Measurements from ENCODE around the gene QSOX1.

Gene QSOX1

GRCh38 chr1:180136331-180136967 lies 18.2 kb upstream of the QSOX1 start:
- DNase-seq (ENCODE audit: low read depth in 2 of 2): peak in 1 of 2 donors; percentile 30
- H3K4me3 ChIP-seq (replicated peaks in 1 of 2; ENCODE audit: low read depth in 2 of 2, low read length in 2 of 2): no peak overlapping the region
- TF ChIP-seq, protein P1, sequence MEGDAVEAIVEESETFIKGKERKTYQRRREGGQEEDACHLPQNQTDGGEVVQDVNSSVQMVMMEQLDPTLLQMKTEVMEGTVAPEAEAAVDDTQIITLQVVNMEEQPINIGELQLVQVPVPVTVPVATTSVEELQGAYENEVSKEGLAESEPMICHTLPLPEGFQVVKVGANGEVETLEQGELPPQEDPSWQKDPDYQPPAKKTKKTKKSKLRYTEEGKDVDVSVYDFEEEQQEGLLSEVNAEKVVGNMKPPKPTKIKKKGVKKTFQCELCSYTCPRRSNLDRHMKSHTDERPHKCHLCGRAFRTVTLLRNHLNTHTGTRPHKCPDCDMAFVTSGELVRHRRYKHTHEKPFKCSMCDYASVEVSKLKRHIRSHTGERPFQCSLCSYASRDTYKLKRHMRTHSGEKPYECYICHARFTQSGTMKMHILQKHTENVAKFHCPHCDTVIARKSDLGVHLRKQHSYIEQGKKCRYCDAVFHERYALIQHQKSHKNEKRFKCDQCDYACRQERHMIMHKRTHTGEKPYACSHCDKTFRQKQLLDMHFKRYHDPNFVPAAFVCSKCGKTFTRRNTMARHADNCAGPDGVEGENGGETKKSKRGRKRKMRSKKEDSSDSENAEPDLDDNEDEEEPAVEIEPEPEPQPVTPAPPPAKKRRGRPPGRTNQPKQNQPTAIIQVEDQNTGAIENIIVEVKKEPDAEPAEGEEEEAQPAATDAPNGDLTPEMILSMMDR (IDR thresholded peaks at IDR 0.05; ENCODE audit: low read depth, low read length): no peak

GRCh38 chr1:180136968-180137356 lies 17.7 kb upstream of the QSOX1 start:
- no peak for DNase-seq (ENCODE audit: low read depth in 2 of 2)

DNA sequence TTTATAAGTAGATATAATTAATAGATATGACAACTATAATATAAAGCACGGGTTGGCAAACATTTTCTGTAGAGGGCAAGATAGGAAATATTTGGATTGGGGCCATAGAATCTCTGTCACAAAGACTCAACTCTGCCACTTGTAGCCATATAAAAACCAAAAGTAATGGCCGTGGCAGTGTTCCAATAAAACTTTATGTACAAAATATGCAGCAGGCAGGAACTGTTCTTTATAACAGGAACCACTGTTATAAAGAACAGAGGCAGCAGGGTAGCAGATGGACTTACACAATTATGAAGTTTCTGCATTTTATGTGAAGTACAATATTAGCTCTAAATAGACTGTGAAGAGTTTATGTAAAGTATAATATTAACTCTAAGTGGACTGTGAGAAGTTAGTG lies 16.9 kb upstream of the QSOX1 start:
- no peak for DNase-seq (ENCODE audit: low read depth in 2 of 2)

More at GRCh38 chr1:180136968-180137356, 17.7 kb upstream of the QSOX1 start:
- TF ChIP-seq, protein P1 (IDR thresholded peaks at IDR 0.05; ENCODE audit: low read depth, low read length): no peak
- no peak overlapping the region for H3K4me3 ChIP-seq (replicated peaks in 1 of 2; ENCODE audit: low read depth in 2 of 2, low read length in 2 of 2)

DNA sequence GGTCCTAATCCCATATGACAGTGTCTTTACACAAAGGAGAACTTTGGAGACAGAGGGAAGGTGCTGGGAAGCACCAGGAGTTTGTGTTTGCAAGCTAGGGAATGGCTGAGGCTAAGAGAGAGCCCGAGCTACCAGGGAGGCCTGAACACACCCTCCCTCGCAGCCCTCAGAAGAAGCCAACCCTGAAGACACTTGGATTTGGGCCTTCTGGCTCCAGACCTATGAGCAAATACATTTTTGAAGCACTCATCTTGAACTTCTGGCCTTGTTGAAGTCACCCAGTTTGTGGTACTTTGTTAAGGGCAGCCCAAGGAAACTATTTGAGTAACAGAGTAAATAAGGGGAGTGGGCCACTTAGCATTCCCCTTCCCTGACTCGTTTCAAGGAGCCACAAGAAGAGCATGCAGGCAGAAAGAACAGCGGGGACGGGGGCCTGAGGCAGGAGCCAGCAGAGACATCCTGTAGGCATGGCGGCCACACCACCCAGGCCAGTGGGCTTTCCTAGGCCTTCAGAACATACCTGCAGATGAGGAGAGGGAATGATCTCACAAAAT lies 13.2 kb upstream of the QSOX1 start:
- no peak overlapping the region for H3K4me3 ChIP-seq (replicated peaks in 1 of 2; ENCODE audit: low read depth in 2 of 2, low read length in 2 of 2)
- TF ChIP-seq, protein P1 (IDR thresholded peaks at IDR 0.05; ENCODE audit: low read depth, low read length): no peak
- no peak for DNase-seq (ENCODE audit: low read depth in 2 of 2)

More for the DNA sequence above, 16.9 kb upstream of the QSOX1 start:
- H3K4me3 ChIP-seq (replicated peaks in 1 of 2; ENCODE audit: low read depth in 2 of 2, low read length in 2 of 2): no peak overlapping the region
- TF ChIP-seq, protein P1 (IDR thresholded peaks at IDR 0.05; ENCODE audit: low read depth, low read length): no peak

DNA sequence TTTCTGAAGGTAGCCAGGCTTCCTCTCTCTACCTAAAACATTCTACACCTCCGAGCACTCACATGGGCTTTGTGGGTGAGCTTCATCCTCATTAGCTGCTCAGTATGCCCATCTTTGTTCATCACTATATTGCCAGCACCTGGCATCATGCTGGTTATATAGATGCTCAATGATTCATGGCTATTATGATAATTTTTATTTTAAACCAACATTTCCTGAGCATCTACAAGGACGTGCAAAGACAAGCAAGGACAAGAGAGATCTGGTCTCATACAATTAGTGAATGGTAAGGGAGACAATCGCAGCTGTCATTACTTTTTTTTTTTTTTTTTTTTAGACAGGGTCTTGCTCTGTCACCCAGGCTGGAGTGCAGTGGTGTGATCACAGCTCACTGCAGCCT lies 11.3 kb upstream of the QSOX1 start:
- no peak overlapping the region for H3K4me3 ChIP-seq (replicated peaks in 1 of 2; ENCODE audit: low read depth in 2 of 2, low read length in 2 of 2)
- TF ChIP-seq, protein P1 (IDR thresholded peaks at IDR 0.05; ENCODE audit: low read depth, low read length): no peak
- DNase-seq (ENCODE audit: low read depth in 2 of 2): no peak

DNA sequence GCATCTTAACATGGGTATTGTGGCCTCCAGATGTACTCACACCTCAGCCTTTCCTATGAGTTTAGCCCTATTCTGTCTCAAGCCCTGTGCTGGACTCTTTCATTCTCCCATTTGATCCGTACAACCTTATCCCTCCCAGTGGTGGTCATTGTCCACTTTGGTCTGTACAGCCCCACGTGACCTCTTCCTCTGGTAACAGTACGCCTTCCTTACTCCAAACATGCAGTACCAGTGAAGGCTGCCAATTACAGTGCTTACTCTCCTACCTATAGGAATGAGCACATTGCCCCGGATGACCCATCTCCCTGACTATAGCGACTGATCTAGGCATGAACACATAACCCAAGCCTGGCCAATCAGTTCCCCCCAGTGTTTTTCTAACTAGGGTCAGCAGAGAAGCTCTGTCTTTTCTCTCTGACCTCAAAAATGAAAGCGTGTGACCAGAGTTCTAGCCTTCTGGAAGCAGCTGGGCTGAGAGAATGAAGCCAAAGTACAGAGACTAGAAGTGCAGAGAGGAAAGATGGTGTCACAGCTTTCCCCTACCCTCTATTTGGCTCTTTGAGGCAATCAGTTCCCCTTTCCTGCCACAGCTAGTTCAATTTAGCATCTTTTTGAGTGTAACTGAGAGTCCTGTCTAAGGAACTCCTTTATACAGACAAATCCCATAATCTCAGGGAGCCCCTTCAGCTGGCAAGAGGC lies 9.9 kb upstream of the QSOX1 start:
- TF ChIP-seq, protein P1 (IDR thresholded peaks at IDR 0.05; ENCODE audit: low read depth, low read length): no peak
- DNase-seq (ENCODE audit: low read depth in 2 of 2): no peak
- no peak overlapping the region for H3K4me3 ChIP-seq (replicated peaks in 1 of 2; ENCODE audit: low read depth in 2 of 2, low read length in 2 of 2)
